Erythroblast (primary cell): ENCODE measurements around the gene UBN1.

Experiments used
- GATA1 ChIP-seq: IDR thresholded peaks from 2 replicates; pipeline ENCODE4 v1.6.1; 2011; ENCODE audit warnings: low read depth, mild to moderate bottlenecking, control low read depth, low read length, moderate library complexity
- POLR2A ChIP-seq: IDR thresholded peaks from 2 replicates; pipeline ENCODE4 v1.6.1; 2011; ENCODE audit warnings: mild to moderate bottlenecking, low read length

DNA sequence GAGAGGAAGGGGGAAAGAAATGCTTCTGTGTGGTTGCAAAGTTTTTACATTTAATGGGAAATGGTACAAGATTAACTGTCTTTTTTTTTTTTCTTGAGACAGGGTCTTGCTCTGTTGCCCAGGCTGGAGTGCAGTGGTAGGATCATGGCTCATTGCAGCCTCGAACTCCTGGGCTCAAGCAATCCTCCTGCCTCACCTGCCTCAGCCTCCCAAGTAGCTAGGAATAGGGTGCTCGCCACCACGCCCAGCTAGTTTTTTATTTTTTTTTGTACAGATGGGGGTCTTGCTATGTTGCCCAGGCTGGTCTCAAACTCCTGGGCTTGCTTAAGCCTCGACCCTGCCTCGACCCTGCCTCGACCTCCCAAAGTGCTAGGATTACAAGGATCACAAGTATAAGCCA lies 41.0 kb upstream of the UBN1 start:
- TF ChIP-seq POLR2A (no peak), GATA1 (no peak)
